BLaER1 treated with 17β-estradiol and CSF1 and Interleukin-3, amounts not matched to agents 10 nM and 100 nM (cell line): ENCODE data around the gene GTPBP2.

ENCODE experiments used
- H3K27ac ChIP-seq, 11 experiments: shearing (Covaris generic); formaldehyde crosslinking; 2 replicates each; pipeline ENCODE4 v1.8.1; 2022
- H3K27me3 ChIP-seq, 11 experiments: shearing (Covaris generic); formaldehyde crosslinking; 2 replicates each; pipeline ENCODE4 v1.8.1; 2022
- H3K36me3 ChIP-seq, 11 experiments: shearing (Covaris generic); formaldehyde crosslinking; 2 replicates each; pipeline ENCODE4 v1.8.1; 2022
- H3K4me1 ChIP-seq, 10 experiments: shearing (Covaris generic); formaldehyde crosslinking; 2 replicates each; pipeline ENCODE4 v1.8.1; 2022
- H3K4me2 ChIP-seq, 11 experiments: shearing (Covaris generic); formaldehyde crosslinking; 2 replicates each; pipeline ENCODE4 v1.8.1; 2022
- H3K4me3 ChIP-seq, 10 experiments: shearing (Covaris generic); formaldehyde crosslinking; 2 replicates each; pipeline ENCODE4 v1.8.1; 2022
- H3K9ac ChIP-seq, 11 experiments: shearing (Covaris generic); formaldehyde crosslinking; 2 replicates each; pipeline ENCODE4 v1.8.1; 2022
- H3K9me3 ChIP-seq, 11 experiments: shearing (Covaris generic); formaldehyde crosslinking; replicated peaks in 1 of 11; 2 replicates each; pipeline ENCODE4 v1.8.1; 2022
- H4K20me1 ChIP-seq, 11 experiments: shearing (Covaris generic); formaldehyde crosslinking; 2 replicates each; pipeline ENCODE4 v1.8.1; 2022
- Cebpa-rat ChIP-seq, 11 experiments: shearing (Covaris generic); IDR thresholded peaks; 2 replicates each; pipeline ENCODE4 v1.8.1; 2022

Gene GTPBP2

GRCh38 chr6:43579171-43579570, 49.9 kb downstream of the GTPBP2 start:
- peaks cover 0 to 10% (median 8%) of the 10 kb centered on the region in 11 experiments; a peak in 10 of 22 replicates for H3K9me3 ChIP-seq
- H3K4me1 ChIP-seq, result peaks cover 19 to 29% (median 25%) of the 10 kb centered on the region in 10 experiments
- H3K27ac ChIP-seq, result no peak overlapping the region
- no peaks in the 10 kb centered on the region for H3K27me3 ChIP-seq
- TF ChIP-seq Cebpa-rat (IDR thresholded peaks at IDR 0.05), result no peak
- peaks cover 0 to 36% (median 7%) of the 10 kb centered on the region in 11 experiments; a peak in 10 of 22 replicates for H4K20me1 ChIP-seq
- H3K36me3 ChIP-seq, result peaks cover 23 to 42% (median 35%) of the 10 kb centered on the region in 11 experiments
- H3K4me3 ChIP-seq, result peak overlapping the region in 1 of 10 experiments; percentile 5; a peak in 2 of 20 replicates
- H3K4me2 ChIP-seq, result peak overlapping the region in 9 of 11 experiments; percentile 67 to 87 (median 81); a peak in 12 of 22 replicates
- no peak overlapping the region for H3K9ac ChIP-seq

GRCh38 chr6:43578748-43579147, 50.3 kb downstream of the GTPBP2 start:
- H3K4me2 ChIP-seq, result peak overlapping the region in 9 of 11 experiments; percentile 67 to 87 (median 81); a peak in 16 of 22 replicates
- H3K27ac ChIP-seq, result no peak overlapping the region
- H3K4me1 ChIP-seq, result peaks cover 19 to 33% (median 29%) of the 10 kb centered on the region in 10 experiments
- H3K9ac ChIP-seq, result no peak overlapping the region
- H3K27me3 ChIP-seq, result no peaks in the 10 kb centered on the region
- TF ChIP-seq Cebpa-rat (IDR thresholded peaks at IDR 0.05), result no peak
- H3K4me3 ChIP-seq, result peak overlapping the region in 1 of 10 experiments; percentile 5; a peak in 1 of 20 replicates
- peaks cover 19 to 41% (median 31%) of the 10 kb centered on the region in 11 experiments for H3K36me3 ChIP-seq
- peaks cover 0 to 40% (median 11%) of the 10 kb centered on the region in 11 experiments; a peak in 11 of 22 replicates for H4K20me1 ChIP-seq
- H3K9me3 ChIP-seq, result peaks cover 0 to 10% (median 8%) of the 10 kb centered on the region in 11 experiments; a peak in 10 of 22 replicates

- Histone ChIP-seq H3K4me2 (peak within 1 kb of the TSS; percentile 83 to 97 (median 91)), H3K27ac (peak within 1 kb of the TSS; percentile 45 to 90 (median 78); a peak in 21 of 22 replicates), H3K9ac (peak within 1 kb of the TSS; percentile 78 to 96 (median 85)), H3K9me3 (peaks cover 0 to 10% (median 8%) of the 10 kb centered on the region in 11 experiments; a peak in 10 of 22 replicates), H3K36me3 (peaks cover 16 to 47% (median 36%) of the 10 kb centered on the region in 11 experiments), H3K27me3 (no peaks in the 10 kb centered on the region), H4K20me1 (peaks cover 0 to 56% (median 30%) of the 10 kb centered on the region in 11 experiments; a peak in 13 of 22 replicates), H3K4me3 (peak within 1 kb of the TSS; percentile 80 to 99 (median 95)), H3K4me1 (peaks cover 22 to 34% (median 30%) of the 10 kb centered on the region in 10 experiments)
- no peak for TF ChIP-seq Cebpa-rat (IDR thresholded peaks at IDR 0.05)
Observed at GRCh38 chr6:43575772-43576551, 53.1 kb downstream of the GTPBP2 start, which contains the start of the genes POLH and XPO5. POLH (plus strand) TSS chr6:43576185; CDS start chr6:43582320, 6,135 bp downstream. XPO5 (minus strand) TSS chr6:43576038; CDS start chr6:43575864, 174 bp downstream.

GRCh38 chr6:43575105-43575771, 53.8 kb downstream of the GTPBP2 start:
- no peaks in the 10 kb centered on the region for H3K27me3 ChIP-seq
- no peak for TF ChIP-seq Cebpa-rat (IDR thresholded peaks at IDR 0.05)
- peak overlapping the region; percentile 80 to 99 (median 95) for H3K4me3 ChIP-seq
- H3K4me2 ChIP-seq, result peak overlapping the region; percentile 80 to 97 (median 91)
- peaks cover 0 to 10% (median 8%) of the 10 kb centered on the region in 11 experiments; a peak in 10 of 22 replicates for H3K9me3 ChIP-seq
- H4K20me1 ChIP-seq, result peaks cover 0 to 64% (median 30%) of the 10 kb centered on the region in 11 experiments; a peak in 14 of 22 replicates
- peak overlapping the region; percentile 73 to 96 (median 85) for H3K9ac ChIP-seq
- peaks cover 22 to 34% (median 30%) of the 10 kb centered on the region in 10 experiments for H3K4me1 ChIP-seq
- peaks cover 23 to 55% (median 43%) of the 10 kb centered on the region in 11 experiments for H3K36me3 ChIP-seq
- peak overlapping the region in 10 of 11 experiments; percentile 47 to 90 (median 78); a peak in 20 of 22 replicates for H3K27ac ChIP-seq

- H3K27ac ChIP-seq, result no peak overlapping the region
- H4K20me1 ChIP-seq, result peaks cover 0 to 71% (median 30%) of the 10 kb centered on the region in 11 experiments; a peak in 14 of 22 replicates
- peaks cover 6 to 17% (median 12%) of the 10 kb centered on the region in 10 experiments; a peak in 19 of 20 replicates for H3K4me1 ChIP-seq
- no peaks in the 10 kb centered on the region for H3K27me3 ChIP-seq
- H3K9ac ChIP-seq, result no peak overlapping the region
- H3K9me3 ChIP-seq, result no peaks in the 10 kb centered on the region
- H3K36me3 ChIP-seq, result peaks cover 55 to 71% (median 66%) of the 10 kb centered on the region in 11 experiments
- no peak for TF ChIP-seq Cebpa-rat (IDR thresholded peaks at IDR 0.05)
- H3K4me2 ChIP-seq, result no peak overlapping the region
- no peak overlapping the region for H3K4me3 ChIP-seq
Observed at GRCh38 chr6:43572015-43572414, 57.0 kb downstream of the GTPBP2 start.

- no peak for TF ChIP-seq Cebpa-rat (IDR thresholded peaks at IDR 0.05)
- Histone ChIP-seq H3K27ac (no peak overlapping the region), H3K4me1 (peaks cover 6 to 16% (median 12%) of the 10 kb centered on the region in 10 experiments; a peak in 19 of 20 replicates), H3K9me3 (no peaks in the 10 kb centered on the region), H3K9ac (no peak overlapping the region), H4K20me1 (peaks cover 0 to 75% (median 30%) of the 10 kb centered on the region in 11 experiments; a peak in 14 of 22 replicates), H3K27me3 (no peaks in the 10 kb centered on the region), H3K4me3 (no peak overlapping the region), H3K36me3 (peaks cover 66 to 81% (median 76%) of the 10 kb centered on the region in 11 experiments), H3K4me2 (no peak overlapping the region)
Observed at GRCh38 chr6:43570876-43571441, 58.1 kb downstream of the GTPBP2 start.
